Measurements from ENCODE around the gene SLC35G6.

Gene SLC35G6

DNA sequence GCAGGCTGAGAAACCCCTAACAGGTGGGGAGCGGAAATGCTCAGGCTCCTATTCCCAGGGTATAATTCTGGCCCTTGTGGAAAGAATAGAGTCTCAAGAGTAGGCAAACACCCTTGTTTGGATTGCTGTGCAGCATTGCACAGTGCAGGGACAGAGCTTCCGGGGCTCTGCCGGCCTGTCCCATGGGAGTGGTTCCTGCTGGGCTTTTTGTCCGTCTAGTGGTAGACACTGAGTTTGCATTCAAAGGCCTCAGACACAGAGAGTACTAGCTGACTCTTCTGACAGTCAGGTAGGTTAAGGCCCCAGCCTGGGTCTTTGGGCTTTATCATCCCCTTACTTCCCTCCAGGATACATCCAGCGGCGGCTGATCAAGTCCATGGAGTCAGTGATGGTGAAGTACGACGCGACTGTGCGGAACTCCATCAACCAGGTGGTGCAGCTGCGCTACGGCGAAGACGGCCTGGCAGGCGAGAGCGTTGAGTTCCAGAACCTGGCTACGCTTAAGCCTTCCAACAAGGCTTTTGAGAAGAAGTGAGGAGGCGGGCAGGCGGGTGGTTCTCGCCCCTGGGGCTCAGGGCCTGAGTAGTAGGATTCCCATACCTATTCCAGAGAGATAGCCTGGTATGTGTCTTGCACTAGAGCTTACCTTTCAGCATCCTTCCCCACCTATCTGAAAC, 21.1 kb downstream of the SLC35G6 start:
- peaks cover 61 to 90% of the 10 kb centered on the region in 2 donors for H3K36me3 ChIP-seq (ENCODE audit: control insufficient read depth in 1 of 2, insufficient read depth in 2 of 2, low read length in 2 of 2)

DNA sequence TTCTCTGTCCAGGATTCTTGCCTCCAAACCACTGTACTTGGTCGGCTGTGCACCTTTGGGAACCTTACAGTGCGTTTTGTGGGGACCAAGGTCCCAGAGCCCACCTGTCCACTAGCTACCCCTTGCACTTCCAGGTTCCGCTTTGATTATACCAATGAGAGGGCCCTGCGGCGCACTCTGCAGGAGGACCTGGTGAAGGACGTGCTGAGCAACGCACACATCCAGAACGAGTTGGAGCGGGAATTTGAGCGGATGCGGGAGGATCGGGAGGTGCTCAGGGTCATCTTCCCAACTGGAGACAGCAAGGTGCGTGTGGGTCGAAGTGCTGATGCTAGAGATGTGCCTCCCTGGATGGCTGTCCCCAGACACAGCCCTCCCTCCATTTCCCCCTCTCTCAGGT, 21.7 kb downstream of the SLC35G6 start:
- no peaks in the 10 kb centered on the region for H3K9me3 ChIP-seq (ENCODE audit: control insufficient read depth in 1 of 2, low read length in 2 of 2)
- H3K36me3 ChIP-seq (ENCODE audit: control insufficient read depth in 1 of 2, insufficient read depth in 2 of 2, low read length in 2 of 2), result peaks cover 54 to 87% of the 10 kb centered on the region in 2 donors
- no peak overlapping the region for H3K27ac ChIP-seq (ENCODE audit: low read depth, low read length)
- no peak overlapping the region for H3K9ac ChIP-seq (ENCODE audit: low read depth in 1 of 2, low read length in 2 of 2)
- H3K4me3 ChIP-seq (ENCODE audit: low read depth in 1 of 2, low read length in 2 of 2), result no peak overlapping the region
- H3K4me1 ChIP-seq (ENCODE audit: control insufficient read depth in 1 of 2, insufficient read depth in 2 of 2, low read length in 2 of 2), result no peaks in the 10 kb centered on the region
- no peaks in the 10 kb centered on the region for H3K27me3 ChIP-seq (ENCODE audit: control insufficient read depth in 1 of 2, insufficient read depth in 2 of 2, low read length in 2 of 2)

More for the DNA sequence above, 21.1 kb downstream of the SLC35G6 start:
- Histone ChIP-seq H3K9ac (ENCODE audit: low read depth in 1 of 2, low read length in 2 of 2) (no peak overlapping the region), H3K9me3 (ENCODE audit: control insufficient read depth in 1 of 2, low read length in 2 of 2) (no peaks in the 10 kb centered on the region), H3K4me1 (ENCODE audit: control insufficient read depth in 1 of 2, insufficient read depth in 2 of 2, low read length in 2 of 2) (no peaks in the 10 kb centered on the region), H3K4me3 (ENCODE audit: low read depth in 1 of 2, low read length in 2 of 2) (no peak overlapping the region), H3K27ac (ENCODE audit: low read depth, low read length) (no peak overlapping the region), H3K27me3 (ENCODE audit: control insufficient read depth in 1 of 2, insufficient read depth in 2 of 2, low read length in 2 of 2) (no peaks in the 10 kb centered on the region)

DNA sequence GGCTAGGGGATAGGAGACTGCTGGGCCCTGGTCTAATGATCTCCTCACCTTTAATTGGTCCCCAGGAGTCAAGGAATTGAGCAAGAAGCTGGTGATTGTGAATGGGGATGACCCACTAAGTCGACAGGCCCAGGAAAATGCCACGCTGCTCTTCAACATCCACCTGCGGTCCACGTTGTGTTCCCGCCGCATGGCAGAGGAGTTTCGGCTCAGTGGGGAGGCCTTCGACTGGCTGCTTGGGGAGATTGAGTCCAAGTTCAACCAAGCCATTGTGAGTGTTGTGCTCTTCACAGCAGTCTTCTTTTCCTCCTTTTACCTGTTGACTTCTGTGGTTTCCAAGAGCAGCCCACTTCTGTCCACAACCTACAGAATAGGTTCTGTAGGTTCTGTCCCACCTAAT, 22.3 kb downstream of the SLC35G6 start:
- Histone ChIP-seq H3K4me3 (ENCODE audit: low read depth in 1 of 2, low read length in 2 of 2) (no peak overlapping the region), H3K9ac (ENCODE audit: low read depth in 1 of 2, low read length in 2 of 2) (no peak overlapping the region), H3K27me3 (ENCODE audit: control insufficient read depth in 1 of 2, insufficient read depth in 2 of 2, low read length in 2 of 2) (no peaks in the 10 kb centered on the region), H3K9me3 (ENCODE audit: control insufficient read depth in 1 of 2, low read length in 2 of 2) (no peaks in the 10 kb centered on the region), H3K36me3 (ENCODE audit: control insufficient read depth in 1 of 2, insufficient read depth in 2 of 2, low read length in 2 of 2) (peaks cover 52 to 87% of the 10 kb centered on the region in 2 donors), H3K4me1 (ENCODE audit: control insufficient read depth in 1 of 2, insufficient read depth in 2 of 2, low read length in 2 of 2) (no peaks in the 10 kb centered on the region), H3K27ac (ENCODE audit: low read depth, low read length) (no peak overlapping the region)

DNA sequence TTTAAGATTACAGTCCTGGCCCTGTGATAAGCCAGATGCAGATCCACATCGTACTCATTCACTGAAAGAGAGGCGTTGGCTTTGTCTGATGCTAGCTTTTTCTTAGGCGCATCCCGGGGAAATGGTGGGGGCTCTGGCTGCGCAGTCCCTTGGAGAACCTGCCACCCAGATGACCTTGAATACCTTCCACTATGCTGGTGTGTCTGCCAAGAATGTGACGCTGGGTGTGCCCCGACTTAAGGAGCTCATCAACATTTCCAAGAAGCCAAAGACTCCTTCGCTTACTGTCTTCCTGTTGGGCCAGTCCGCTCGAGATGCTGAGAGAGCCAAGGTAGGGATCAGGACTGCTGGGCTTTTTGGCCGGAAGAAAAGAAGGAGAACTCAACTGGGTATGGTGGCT, 26.9 kb downstream of the SLC35G6 start:
- no peaks in the 10 kb centered on the region for H3K4me1 ChIP-seq (ENCODE audit: control insufficient read depth in 1 of 2, insufficient read depth in 2 of 2, low read length in 2 of 2)
- H3K27me3 ChIP-seq (ENCODE audit: control insufficient read depth in 1 of 2, insufficient read depth in 2 of 2, low read length in 2 of 2), result no peaks in the 10 kb centered on the region
- no peaks in the 10 kb centered on the region for H3K9me3 ChIP-seq (ENCODE audit: control insufficient read depth in 1 of 2, low read length in 2 of 2)
- no peak overlapping the region for H3K4me3 ChIP-seq (ENCODE audit: low read depth in 1 of 2, low read length in 2 of 2)
- peaks cover 58 to 91% of the 10 kb centered on the region in 2 donors for H3K36me3 ChIP-seq (ENCODE audit: control insufficient read depth in 1 of 2, insufficient read depth in 2 of 2, low read length in 2 of 2)
- no peak overlapping the region for H3K9ac ChIP-seq (ENCODE audit: low read depth in 1 of 2, low read length in 2 of 2)
- no peak overlapping the region for H3K27ac ChIP-seq (ENCODE audit: low read depth, low read length)

DNA sequence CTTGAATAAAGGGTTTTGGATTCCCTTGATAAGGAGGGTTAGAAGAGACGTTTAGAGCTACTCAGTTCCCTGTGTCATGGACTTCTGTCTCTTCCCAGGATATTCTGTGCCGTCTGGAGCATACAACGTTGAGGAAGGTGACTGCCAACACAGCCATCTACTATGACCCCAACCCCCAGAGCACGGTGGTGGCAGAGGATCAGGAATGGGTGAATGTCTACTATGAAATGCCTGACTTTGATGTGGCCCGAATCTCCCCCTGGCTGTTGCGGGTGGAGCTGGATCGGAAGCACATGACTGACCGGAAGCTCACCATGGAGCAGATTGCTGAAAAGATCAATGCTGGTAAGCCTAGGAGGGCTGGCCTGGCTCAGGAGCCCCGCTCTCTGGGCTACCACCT, 27.6 kb downstream of the SLC35G6 start:
- Histone ChIP-seq H3K4me3 (ENCODE audit: low read depth in 1 of 2, low read length in 2 of 2) (no peak overlapping the region), H3K4me1 (ENCODE audit: control insufficient read depth in 1 of 2, insufficient read depth in 2 of 2, low read length in 2 of 2) (no peaks in the 10 kb centered on the region), H3K27me3 (ENCODE audit: control insufficient read depth in 1 of 2, insufficient read depth in 2 of 2, low read length in 2 of 2) (no peaks in the 10 kb centered on the region), H3K27ac (ENCODE audit: low read depth, low read length) (no peak overlapping the region), H3K9ac (ENCODE audit: low read depth in 1 of 2, low read length in 2 of 2) (no peak overlapping the region), H3K9me3 (ENCODE audit: control insufficient read depth in 1 of 2, low read length in 2 of 2) (no peaks in the 10 kb centered on the region), H3K36me3 (ENCODE audit: control insufficient read depth in 1 of 2, insufficient read depth in 2 of 2, low read length in 2 of 2) (peaks cover 57 to 91% of the 10 kb centered on the region in 2 donors)

DNA sequence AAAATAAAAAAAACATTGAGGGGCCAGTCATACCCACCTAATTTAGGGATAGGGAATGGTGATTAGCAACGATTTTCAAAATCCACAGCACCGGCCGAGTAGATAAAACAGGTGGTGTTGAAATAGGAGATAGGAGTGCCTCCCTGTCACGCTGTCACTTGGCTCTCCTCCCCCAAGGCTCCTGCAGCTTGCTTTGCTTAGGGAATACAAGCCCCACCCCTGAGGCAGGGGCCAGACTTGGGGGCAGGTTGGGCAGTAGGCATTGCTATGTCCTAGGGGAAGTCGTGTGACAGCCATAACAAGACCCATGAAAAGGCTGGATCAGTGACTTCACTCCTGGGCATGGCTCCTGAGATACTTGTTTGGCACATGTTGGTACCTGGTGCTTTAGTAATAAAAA, 28.7 kb downstream of the SLC35G6 start:
- Histone ChIP-seq H3K9me3 (ENCODE audit: control insufficient read depth in 1 of 2, low read length in 2 of 2) (no peaks in the 10 kb centered on the region), H3K4me1 (ENCODE audit: control insufficient read depth in 1 of 2, insufficient read depth in 2 of 2, low read length in 2 of 2) (peaks cover 0 to 1% of the 10 kb centered on the region in 2 donors), H3K9ac (ENCODE audit: low read depth in 1 of 2, low read length in 2 of 2) (no peak overlapping the region), H3K27me3 (ENCODE audit: control insufficient read depth in 1 of 2, insufficient read depth in 2 of 2, low read length in 2 of 2) (no peaks in the 10 kb centered on the region), H3K36me3 (ENCODE audit: control insufficient read depth in 1 of 2, insufficient read depth in 2 of 2, low read length in 2 of 2) (peaks cover 54 to 83% of the 10 kb centered on the region in 2 donors), H3K27ac (ENCODE audit: low read depth, low read length) (no peak overlapping the region), H3K4me3 (ENCODE audit: low read depth in 1 of 2, low read length in 2 of 2) (no peak overlapping the region)

DNA sequence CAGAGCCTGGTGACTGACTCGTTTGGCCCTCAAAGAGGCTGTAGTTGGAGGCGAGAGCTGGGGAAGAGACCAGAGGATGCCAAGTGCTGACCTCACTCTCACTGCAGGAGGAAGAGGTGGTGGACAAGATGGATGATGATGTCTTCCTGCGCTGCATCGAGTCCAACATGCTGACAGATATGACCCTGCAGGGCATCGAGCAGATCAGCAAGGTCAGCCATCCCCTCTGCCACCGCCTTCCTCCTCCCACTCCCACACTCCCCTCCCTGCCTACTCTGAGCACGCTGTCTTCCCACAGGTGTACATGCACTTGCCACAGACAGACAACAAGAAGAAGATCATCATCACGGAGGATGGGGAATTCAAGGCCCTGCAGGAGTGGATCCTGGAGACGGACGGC, 29.9 kb downstream of the SLC35G6 start:
- Histone ChIP-seq H3K4me3 (ENCODE audit: low read depth in 1 of 2, low read length in 2 of 2) (no peak overlapping the region), H3K9ac (ENCODE audit: low read depth in 1 of 2, low read length in 2 of 2) (no peak overlapping the region), H3K27me3 (ENCODE audit: control insufficient read depth in 1 of 2, insufficient read depth in 2 of 2, low read length in 2 of 2) (no peaks in the 10 kb centered on the region), H3K36me3 (ENCODE audit: control insufficient read depth in 1 of 2, insufficient read depth in 2 of 2, low read length in 2 of 2) (peaks cover 54 to 77% of the 10 kb centered on the region in 2 donors), H3K4me1 (ENCODE audit: control insufficient read depth in 1 of 2, insufficient read depth in 2 of 2, low read length in 2 of 2) (peaks cover 5 to 8% of the 10 kb centered on the region in 2 donors), H3K9me3 (ENCODE audit: control insufficient read depth in 1 of 2, low read length in 2 of 2) (no peaks in the 10 kb centered on the region), H3K27ac (ENCODE audit: low read depth, low read length) (no peak overlapping the region)

DNA sequence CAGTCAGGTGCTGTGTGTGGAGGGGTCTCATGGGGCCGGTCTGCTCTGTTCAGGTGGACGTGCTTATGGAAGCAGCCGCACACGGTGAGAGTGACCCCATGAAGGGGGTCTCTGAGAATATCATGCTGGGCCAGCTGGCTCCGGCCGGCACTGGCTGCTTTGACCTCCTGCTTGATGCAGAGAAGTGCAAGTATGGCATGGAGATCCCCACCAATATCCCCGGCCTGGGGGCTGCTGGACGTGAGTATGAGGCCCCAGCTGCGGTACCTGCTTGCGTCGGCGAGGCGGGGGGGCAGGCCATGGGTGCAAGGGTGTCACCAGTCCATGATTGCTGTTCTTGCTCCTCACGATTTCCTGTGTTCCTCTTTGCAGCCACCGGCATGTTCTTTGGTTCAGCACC, 30.9 kb downstream of the SLC35G6 start:
- Histone ChIP-seq H3K36me3 (ENCODE audit: control insufficient read depth in 1 of 2, insufficient read depth in 2 of 2, low read length in 2 of 2) (peaks cover 48 to 67% of the 10 kb centered on the region in 2 donors), H3K9ac (ENCODE audit: low read depth in 1 of 2, low read length in 2 of 2) (no peak overlapping the region), H3K4me3 (ENCODE audit: low read depth in 1 of 2, low read length in 2 of 2) (no peak overlapping the region), H3K27me3 (ENCODE audit: control insufficient read depth in 1 of 2, insufficient read depth in 2 of 2, low read length in 2 of 2) (no peaks in the 10 kb centered on the region), H3K27ac (ENCODE audit: low read depth, low read length) (no peak overlapping the region), H3K4me1 (ENCODE audit: control insufficient read depth in 1 of 2, insufficient read depth in 2 of 2, low read length in 2 of 2) (peaks cover 5 to 8% of the 10 kb centered on the region in 2 donors), H3K9me3 (ENCODE audit: control insufficient read depth in 1 of 2, low read length in 2 of 2) (no peaks in the 10 kb centered on the region)

DNA sequence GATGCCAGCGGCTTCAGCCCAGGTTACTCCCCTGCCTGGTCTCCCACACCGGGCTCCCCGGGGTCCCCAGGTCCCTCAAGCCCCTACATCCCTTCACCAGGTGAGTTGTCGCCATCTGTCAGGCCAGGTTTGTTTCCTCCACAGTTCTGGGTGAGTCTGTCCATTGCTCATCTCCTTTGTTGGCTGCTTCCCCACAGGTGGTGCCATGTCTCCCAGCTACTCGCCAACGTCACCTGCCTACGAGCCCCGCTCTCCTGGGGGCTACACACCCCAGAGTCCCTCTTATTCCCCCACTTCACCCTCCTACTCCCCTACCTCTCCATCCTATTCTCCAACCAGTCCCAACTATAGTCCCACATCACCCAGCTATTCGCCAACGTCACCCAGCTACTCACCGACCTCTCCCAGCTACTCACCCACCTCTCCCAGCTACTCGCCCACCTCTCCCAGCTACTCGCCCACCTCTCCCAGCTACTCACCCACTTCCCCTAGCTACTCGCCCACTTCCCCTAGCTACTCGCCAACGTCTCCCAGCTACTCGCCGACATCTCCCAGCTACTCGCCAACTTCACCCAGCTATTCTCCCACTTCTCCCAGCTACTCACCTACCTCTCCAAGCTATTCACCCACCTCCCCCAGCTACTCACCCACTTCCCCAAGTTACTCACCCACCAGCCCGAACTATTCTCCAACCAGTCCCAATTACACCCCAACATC, 31.7 kb downstream of the SLC35G6 start:
- Histone ChIP-seq H3K36me3 (ENCODE audit: control insufficient read depth in 1 of 2, insufficient read depth in 2 of 2, low read length in 2 of 2) (peaks cover 48 to 62% of the 10 kb centered on the region in 2 donors), H3K27ac (ENCODE audit: low read depth, low read length) (no peak overlapping the region), H3K4me1 (ENCODE audit: control insufficient read depth in 1 of 2, insufficient read depth in 2 of 2, low read length in 2 of 2) (peaks cover 5 to 8% of the 10 kb centered on the region in 2 donors), H3K9ac (ENCODE audit: low read depth in 1 of 2, low read length in 2 of 2) (no peak overlapping the region), H3K9me3 (ENCODE audit: control insufficient read depth in 1 of 2, low read length in 2 of 2) (no peaks in the 10 kb centered on the region), H3K27me3 (ENCODE audit: control insufficient read depth in 1 of 2, insufficient read depth in 2 of 2, low read length in 2 of 2) (no peaks in the 10 kb centered on the region), H3K4me3 (ENCODE audit: low read depth in 1 of 2, low read length in 2 of 2) (no peak overlapping the region)

DNA sequence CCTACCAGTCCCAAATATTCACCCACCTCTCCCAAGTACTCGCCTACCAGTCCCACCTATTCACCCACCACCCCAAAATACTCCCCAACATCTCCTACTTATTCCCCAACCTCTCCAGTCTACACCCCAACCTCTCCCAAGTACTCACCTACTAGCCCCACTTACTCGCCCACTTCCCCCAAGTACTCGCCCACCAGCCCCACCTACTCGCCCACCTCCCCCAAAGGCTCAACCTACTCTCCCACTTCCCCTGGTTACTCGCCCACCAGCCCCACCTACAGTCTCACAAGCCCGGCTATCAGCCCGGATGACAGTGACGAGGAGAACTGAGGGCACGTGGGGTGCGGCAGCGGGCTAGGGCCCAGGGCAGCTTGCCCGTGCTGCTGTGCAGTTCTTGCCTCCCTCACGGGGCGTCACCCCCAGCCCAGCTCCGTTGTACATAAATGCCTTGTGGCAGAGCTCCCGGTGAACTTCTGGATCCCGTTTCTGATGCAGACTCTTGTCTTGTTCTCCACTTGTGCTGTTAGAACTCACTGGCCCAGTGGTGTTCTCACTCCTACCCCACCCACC, 32.7 kb downstream of the SLC35G6 start:
- Histone ChIP-seq H3K4me1 (ENCODE audit: control insufficient read depth in 1 of 2, insufficient read depth in 2 of 2, low read length in 2 of 2) (peaks cover 5 to 8% of the 10 kb centered on the region in 2 donors), H3K4me3 (ENCODE audit: low read depth in 1 of 2, low read length in 2 of 2) (no peak overlapping the region), H3K27ac (ENCODE audit: low read depth, low read length) (no peak overlapping the region), H3K9me3 (ENCODE audit: control insufficient read depth in 1 of 2, low read length in 2 of 2) (no peaks in the 10 kb centered on the region), H3K27me3 (ENCODE audit: control insufficient read depth in 1 of 2, insufficient read depth in 2 of 2, low read length in 2 of 2) (no peaks in the 10 kb centered on the region), H3K9ac (ENCODE audit: low read depth in 1 of 2, low read length in 2 of 2) (no peak overlapping the region), H3K36me3 (ENCODE audit: control insufficient read depth in 1 of 2, insufficient read depth in 2 of 2, low read length in 2 of 2) (peaks cover 45 to 52% of the 10 kb centered on the region in 2 donors)
